G401.6 (cell line): ENCODE data around the gene DNAJC4.
A peak's percentile ranks its signal among the peaks of the same experiment; 100 is the strongest.

ENCODE experiments used
- FAIRE-seq: peaks from 2 replicates; lab custom pipeline; 2012; peaks lifted over from hg19 to GRCh38; lab: Jason Lieb, UNC

Gene DNAJC4, protein sequence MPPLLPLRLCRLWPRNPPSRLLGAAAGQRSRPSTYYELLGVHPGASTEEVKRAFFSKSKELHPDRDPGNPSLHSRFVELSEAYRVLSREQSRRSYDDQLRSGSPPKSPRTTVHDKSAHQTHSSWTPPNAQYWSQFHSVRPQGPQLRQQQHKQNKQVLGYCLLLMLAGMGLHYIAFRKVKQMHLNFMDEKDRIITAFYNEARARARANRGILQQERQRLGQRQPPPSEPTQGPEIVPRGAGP

GRCh38 chr11:64230171-64230984, at the start of gene DNAJC4:
Gene DNAJC4, plus strand, starts transcription at chr11:64230548. Its CDS starts 307 bp downstream, at chr11:64230855.
- peak; percentile 94 for FAIRE-seq

GRCh38 chr11:64180891-64181290, 49.5 kb upstream of the DNAJC4 start:
- no peak for FAIRE-seq

DNA sequence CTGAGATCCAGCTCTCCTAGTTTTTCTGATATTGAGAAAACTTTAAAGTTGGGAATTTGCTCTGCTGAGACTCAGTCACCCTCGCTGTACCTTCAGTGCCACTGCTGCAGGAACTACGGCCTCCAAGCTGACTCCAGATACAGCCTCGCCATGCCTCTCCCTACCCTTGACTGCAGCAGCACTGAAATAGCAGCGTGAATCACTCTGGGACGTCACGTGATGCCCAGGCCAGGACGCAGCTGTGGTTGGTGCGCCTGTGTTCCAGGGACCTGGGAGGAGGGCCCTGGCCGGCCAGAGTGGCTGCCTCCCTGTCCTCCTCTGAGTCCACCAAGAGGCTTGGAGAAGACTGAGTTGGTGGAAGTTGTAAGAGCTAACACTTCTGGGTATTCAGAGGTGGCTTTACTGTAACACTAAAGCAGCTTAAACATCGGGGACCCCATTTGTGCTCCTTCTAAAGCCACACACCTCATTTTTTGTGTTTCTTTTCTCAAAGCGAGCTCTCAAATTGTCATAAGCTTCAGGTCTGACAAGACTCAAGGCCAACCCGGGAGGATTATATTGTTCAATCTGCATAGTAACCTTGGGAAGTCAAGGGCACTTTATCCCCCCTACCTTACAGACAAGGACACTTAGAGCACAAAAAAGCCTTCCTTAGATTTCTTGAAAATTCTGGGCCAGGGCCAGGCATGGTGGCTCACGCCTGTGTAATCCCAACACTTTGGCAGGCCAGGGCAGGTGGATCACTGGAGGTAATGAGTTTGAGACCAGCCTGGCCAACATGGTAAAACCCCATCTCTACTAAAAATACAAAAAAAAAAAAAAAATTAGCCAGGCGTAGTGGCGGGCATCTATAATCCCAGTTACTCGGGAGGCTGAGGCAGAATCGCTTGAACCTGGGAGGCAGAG, 48.6 kb upstream of the DNAJC4 start:
- FAIRE-seq: peak; percentile 64

- no peak for FAIRE-seq
Observed at GRCh38 chr11:64183890-64184289, 46.5 kb upstream of the DNAJC4 start.

GRCh38 chr11:64185175-64185692, 45.1 kb upstream of the DNAJC4 start:
- no peak for FAIRE-seq

DNA sequence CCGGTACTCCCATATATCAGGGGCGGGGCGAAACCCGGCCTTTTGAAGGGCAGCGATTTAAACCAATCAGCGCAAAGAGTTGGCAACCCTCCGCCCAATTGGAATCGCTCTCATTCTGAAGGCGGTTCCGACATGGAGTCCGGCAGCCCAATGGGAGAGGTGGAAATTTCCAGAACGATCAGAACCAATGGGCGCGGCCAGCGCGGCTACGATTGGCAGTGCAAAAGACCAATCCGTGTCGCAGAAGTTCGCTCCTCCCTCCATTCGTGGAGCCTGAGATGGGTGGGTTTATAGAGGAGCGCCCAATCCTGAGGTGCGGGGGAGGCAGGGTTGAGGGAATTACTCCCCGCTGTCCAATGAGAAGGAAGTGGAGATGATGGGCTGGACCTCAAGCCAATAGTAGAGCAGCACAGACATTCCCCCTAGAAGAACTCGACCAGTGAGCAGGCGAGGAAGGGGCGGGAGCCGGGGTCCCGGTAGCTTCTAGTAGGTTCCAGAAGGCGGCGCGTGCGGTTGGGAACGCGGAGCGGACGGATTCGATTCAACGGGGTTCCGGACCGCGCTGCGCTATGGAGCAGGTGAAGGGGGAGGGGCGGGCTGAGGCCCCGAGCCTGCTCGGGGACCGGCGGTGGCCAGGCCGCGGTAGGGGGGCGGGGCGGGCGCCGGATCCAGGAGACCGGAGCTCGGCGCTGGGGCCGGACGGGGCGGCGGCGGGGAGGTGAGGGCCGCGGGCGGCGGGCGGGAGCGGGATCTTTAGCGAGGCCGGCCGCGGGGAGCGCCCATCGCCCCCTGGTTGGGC, 44.5 kb upstream of the DNAJC4 start, which contains the start of gene STIP1:
TSS of gene STIP1 (plus strand) at position 479 of the 799 bp plus-strand sequence. CDS start at position 570, 91 bp downstream.
- peak; percentile 98 for FAIRE-seq

GRCh38 chr11:64186492-64187165, 43.7 kb upstream of the DNAJC4 start:
- no peak for FAIRE-seq

GRCh38 chr11:64192434-64192833, 37.9 kb upstream of the DNAJC4 start:
- FAIRE-seq: no peak

GRCh38 chr11:64196626-64197025, 33.7 kb upstream of the DNAJC4 start:
- no peak for FAIRE-seq

- FAIRE-seq: no peak
Observed at GRCh38 chr11:64198511-64198910, 31.8 kb upstream of the DNAJC4 start.

- no peak for FAIRE-seq
Observed at GRCh38 chr11:64201543-64201942, 28.8 kb upstream of the DNAJC4 start.

DNA sequence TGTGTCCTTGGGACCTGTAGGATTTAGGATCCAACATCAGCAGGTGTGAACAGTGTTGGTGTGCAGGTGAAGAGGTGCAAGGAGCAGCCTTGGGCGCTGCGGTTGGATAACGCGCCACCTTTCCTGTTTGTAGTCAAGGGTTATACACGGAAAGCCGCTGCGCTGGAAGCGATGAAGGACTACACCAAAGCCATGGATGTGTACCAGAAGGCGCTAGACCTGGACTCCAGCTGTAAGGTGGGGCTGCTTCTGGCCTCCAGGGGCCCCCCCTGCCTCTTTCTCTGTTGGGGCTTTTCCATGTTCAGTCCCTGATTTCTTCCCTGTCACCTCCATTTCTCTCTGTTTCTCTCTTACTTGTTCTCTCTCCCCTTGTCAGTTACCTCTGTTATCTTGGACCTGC, 27.4 kb upstream of the DNAJC4 start:
- FAIRE-seq: no peak

DNA sequence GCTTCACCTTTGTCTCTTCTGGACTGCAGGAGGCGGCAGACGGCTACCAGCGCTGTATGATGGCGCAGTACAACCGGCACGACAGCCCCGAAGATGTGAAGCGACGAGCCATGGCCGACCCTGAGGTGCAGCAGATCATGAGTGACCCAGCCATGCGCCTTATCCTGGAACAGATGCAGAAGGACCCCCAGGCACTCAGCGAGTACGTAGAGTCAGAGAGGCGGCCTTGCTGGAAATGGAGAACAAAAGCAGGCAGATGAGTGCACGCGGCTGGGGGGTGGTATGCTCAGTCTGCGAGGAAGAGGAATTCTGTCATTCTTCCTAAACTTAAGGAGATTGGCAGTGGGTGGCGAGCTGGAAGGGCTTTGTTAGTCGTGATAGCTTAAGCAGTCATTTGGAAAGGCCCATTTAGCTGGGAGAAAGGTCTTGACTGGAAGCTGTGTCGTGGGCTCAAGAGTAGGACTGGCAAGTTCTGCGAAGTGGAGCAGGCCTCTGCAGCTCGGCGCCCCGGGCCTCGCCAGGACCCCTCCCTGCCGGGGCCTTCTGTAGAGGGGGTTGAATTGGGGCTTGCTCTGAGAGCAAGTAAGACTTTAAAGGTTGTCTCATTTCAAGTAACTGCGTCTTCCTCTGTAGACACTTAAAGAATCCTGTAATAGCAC, 26.8 kb upstream of the DNAJC4 start:
- FAIRE-seq: no peak

DNA sequence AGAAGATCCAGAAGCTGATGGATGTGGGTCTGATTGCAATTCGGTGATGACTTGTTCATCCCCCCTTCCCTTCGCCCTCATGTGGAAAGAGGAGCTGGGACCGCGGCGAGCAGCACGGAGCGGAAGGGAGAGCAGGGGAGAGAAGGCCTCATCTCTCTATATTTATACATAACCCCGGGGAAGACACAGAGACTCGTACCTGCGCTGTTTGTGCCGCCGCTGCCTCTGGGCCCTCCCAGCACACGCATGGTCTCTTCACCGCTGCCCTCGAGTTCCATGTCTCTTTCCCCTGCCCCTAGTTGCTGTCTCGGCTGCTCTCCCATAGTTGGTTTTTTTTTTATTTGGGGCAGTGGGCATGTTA, 26.3 kb upstream of the DNAJC4 start:
- FAIRE-seq: no peak

DNA sequence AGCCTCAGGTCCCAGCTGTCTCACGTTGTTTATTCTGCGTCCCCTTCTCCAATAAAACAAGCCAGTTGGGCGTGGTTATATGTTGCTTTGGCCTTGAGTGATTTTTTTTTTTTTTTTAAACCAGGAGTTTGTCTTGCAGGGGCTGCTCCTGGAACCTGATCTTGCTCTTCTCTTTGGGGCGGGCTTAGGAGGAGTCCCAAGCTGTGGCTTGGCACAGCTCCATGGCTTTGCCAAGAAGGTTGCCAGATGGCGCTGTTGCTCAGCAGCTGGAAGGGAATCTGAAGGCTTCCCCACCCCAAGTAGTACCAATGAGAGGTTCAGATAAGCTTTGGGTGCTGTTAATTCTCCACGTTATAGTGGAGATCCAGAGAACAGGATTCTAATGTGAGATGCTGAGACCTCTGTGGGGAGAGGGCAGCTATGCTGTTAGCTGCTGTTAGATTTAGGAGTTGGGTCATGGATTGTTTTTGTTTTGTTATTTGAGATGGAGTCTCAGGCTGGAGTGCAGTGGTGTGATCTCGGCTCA, 25.8 kb upstream of the DNAJC4 start:
- FAIRE-seq: peak; percentile 93

GRCh38 chr11:64206457-64207255, 23.7 kb upstream of the DNAJC4 start, which contains the start of gene FERMT3:
Gene FERMT3, plus strand, starts transcription at chr11:64206721. Its CDS starts 644 bp downstream, at chr11:64207365.
- no peak for FAIRE-seq

DNA sequence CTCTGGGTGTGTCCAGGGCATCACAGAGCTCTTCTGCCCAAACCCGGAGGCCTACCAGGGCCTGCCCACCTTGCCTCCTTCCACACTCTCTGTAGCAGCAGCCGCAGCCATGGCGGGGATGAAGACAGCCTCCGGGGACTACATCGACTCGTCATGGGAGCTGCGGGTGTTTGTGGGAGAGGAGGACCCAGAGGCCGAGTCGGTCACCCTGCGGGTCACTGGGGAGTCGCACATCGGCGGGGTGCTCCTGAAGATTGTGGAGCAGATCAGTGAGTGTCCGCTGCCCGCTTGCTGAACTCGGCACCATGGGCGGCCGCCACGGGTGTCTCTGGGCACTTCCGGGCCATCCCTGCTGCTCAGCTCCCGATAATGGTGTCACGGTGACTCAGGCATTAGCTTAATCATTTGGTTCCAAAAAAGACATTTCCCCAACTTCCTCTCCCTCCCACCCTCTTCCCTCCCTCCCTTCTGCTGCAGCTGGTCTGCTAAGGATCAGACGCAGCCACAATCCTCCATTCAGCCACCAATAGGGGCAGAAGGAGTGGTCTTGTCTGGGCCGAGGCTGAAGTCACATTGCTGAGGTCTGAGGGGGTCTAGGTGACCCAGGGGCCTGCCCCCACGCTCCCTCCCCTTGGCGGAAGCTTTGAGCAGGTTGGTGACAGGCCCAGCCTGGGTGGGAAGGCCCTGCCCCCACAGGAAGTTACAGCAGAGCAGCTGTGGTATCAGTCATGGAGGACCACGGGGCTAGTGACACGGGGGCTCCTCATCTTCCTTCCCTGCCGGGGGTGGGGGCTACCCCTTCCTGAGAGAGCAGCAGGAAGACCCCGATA, 22.9 kb upstream of the DNAJC4 start:
- FAIRE-seq: no peak

- FAIRE-seq: no peak
Observed at GRCh38 chr11:64208086-64208795, 22.1 kb upstream of the DNAJC4 start.
